OCI-LY3 (cell line): ENCODE measurements around the gene KIF6.

Source experiments
- EZH2phosphoT487 ChIP-seq: fragments of 200-600 bp; shearing (Covaris generic); IDR thresholded peaks from 2 replicates; pipeline ENCODE4 v1.6.1; 2018; ENCODE audit warnings: antibody characterized with exemption, mixed run types, low read depth
- TF ChIP-seq, protein P1 (sequence below): fragments of 200-600, 300-600 bp; sonication (generic); IDR thresholded peaks from 2 replicates; pipeline ENCODE4 v1.5.1; 2014; ENCODE audit warnings: antibody characterized with exemption, low read length, low read depth

DNA sequence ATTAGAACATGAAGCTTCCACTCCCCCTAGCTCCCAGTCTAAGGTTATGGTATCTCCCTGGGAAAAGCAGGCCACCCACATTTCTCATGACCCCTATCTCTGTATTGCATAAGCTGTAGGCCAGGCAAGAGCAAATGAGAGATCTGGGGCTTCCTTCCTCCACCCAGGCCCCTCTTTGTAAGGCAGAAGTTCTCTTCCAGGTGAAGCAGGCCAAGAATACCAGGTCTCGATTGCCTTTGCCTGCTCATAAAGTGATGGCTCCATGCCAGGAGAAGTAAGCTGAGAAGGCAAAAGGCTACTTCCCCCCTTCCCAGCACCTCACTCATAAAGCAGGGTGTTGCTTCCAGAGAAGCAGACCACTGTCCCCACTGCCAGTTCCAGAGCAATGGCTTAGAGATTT, 258.6 kb downstream of the KIF6 start:
- TF ChIP-seq, protein P1, sequence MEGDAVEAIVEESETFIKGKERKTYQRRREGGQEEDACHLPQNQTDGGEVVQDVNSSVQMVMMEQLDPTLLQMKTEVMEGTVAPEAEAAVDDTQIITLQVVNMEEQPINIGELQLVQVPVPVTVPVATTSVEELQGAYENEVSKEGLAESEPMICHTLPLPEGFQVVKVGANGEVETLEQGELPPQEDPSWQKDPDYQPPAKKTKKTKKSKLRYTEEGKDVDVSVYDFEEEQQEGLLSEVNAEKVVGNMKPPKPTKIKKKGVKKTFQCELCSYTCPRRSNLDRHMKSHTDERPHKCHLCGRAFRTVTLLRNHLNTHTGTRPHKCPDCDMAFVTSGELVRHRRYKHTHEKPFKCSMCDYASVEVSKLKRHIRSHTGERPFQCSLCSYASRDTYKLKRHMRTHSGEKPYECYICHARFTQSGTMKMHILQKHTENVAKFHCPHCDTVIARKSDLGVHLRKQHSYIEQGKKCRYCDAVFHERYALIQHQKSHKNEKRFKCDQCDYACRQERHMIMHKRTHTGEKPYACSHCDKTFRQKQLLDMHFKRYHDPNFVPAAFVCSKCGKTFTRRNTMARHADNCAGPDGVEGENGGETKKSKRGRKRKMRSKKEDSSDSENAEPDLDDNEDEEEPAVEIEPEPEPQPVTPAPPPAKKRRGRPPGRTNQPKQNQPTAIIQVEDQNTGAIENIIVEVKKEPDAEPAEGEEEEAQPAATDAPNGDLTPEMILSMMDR = no peak
- no peak for TF ChIP-seq EZH2phosphoT487
